GM12872 (cell line): Measurements from ENCODE around the gene AMBN.

Experiments
- TF ChIP-seq, protein P1 (sequence below): IDR thresholded peaks from 3 replicates; pipeline ENCODE4 v1.5.1; 2011; ENCODE audit warnings: low read depth, mild to moderate bottlenecking, low read length, moderate library complexity; ENCODE audit not compliant: insufficient read depth

The AMBN gene

DNA sequence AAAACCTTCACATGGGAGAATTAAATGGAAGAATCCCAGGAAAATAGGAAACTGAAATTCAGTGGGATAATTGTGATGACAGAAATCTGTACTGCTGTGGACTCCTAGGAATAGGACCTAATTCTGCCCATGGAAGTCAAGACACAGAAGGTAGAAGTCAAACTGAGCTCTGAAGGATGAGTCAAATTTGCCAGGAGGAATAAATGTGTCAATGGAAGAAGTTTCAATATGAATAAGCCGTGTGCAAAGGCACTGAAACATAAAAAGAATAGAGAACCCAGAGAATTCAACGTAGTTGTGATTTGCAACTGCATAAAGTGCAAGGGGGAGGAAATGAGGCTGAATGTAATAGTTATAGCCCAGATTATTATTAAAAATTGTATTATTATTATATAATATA is 48.1 kb downstream of the AMBN start:
- TF ChIP-seq, protein P1, sequence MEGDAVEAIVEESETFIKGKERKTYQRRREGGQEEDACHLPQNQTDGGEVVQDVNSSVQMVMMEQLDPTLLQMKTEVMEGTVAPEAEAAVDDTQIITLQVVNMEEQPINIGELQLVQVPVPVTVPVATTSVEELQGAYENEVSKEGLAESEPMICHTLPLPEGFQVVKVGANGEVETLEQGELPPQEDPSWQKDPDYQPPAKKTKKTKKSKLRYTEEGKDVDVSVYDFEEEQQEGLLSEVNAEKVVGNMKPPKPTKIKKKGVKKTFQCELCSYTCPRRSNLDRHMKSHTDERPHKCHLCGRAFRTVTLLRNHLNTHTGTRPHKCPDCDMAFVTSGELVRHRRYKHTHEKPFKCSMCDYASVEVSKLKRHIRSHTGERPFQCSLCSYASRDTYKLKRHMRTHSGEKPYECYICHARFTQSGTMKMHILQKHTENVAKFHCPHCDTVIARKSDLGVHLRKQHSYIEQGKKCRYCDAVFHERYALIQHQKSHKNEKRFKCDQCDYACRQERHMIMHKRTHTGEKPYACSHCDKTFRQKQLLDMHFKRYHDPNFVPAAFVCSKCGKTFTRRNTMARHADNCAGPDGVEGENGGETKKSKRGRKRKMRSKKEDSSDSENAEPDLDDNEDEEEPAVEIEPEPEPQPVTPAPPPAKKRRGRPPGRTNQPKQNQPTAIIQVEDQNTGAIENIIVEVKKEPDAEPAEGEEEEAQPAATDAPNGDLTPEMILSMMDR: no peak

DNA sequence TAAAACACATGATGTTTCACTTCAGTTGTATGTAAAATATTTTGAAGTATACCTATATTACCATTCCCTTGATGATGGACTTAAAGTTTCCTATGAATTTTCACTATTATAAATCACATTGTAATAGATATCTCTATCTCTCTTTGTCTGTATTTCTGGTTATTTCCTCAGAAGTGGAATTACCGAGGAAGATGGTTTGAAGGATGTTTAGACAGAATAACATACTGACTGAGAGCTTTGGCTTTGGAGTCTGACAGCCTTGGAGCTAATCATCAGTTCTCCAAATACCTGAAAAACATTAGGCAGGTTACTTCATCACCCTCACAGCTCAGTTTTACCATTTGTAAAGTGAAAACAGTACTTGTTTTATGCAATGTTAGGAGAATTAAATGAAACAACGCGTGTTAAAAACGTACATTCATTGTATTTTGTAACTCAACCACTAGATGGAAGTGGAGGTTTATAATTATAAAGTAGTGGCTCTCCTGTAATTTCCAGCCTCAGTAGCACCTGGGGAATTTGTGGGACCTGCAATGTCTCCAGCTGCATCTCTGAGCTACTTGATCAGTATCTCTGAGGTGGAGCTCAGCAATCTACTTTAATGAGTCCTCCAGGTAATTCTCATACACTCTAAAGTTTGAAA is 59.9 kb downstream of the AMBN start:
- TF ChIP-seq, protein P1: peak; percentile 46; the same call in 2 of the 3 replicates

DNA sequence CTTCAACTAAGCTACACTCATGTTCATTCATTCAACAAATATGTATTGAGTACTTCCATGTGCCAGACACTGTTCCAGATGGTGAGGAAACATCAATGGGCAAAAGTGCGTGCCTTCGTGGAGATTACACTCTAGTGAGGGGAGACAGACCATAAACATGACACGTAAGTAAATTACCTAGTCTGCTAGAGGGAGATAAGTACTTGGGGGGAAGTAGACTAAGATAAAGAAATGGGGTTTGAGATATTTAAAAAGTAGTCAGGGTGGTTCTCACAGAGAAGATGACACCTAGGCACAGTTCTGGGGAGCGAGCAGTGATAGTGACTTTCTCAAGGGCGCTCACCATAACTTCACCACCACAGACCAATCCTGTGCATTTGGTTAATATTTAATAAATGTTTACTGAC is 62.6 kb downstream of the AMBN start:
- TF ChIP-seq, protein P1: no peak
